HepG2 (cell line): ENCODE measurements around the gene SLC25A45. TPM values are rescaled to one million over a fixed set of nuclear protein-coding genes. Genes with fewer than 3 reads are reported as not detected.
A peak's percentile ranks its signal among the peaks of the same experiment; 100 is the strongest.

Experiments used
- ATAC-seq: fragments of 200-7000 bp; cut with Tn5 transposase; 3 replicates; pipeline ENCODE4 v1.9.1; 2020; ENCODE audit warnings: mild to moderate bottlenecking, moderate library complexity
- BruUV-seq: library from RNA; stranded (reverse); fragments of 400-500 nt; replicated peaks from 2 replicates; lab custom pipeline; 2021; lab: Mats Ljungman, UMichigan
- CTCF ChIA-PET: fragments of 300-600 bp; formaldehyde crosslinking; extraction: SDS; loops from one replicate; lab custom pipeline; 2021; ENCODE audit warnings: low total read pairs, inconsistent platforms, low intra/inter-chr PET ratio; lab: Yijun Ruan, JAX
- POLR2A ChIA-PET: fragments of 350-600 bp; sonication (Branson Sonifier 250); formaldehyde crosslinking; loops from one replicate; lab custom pipeline; 2020; ENCODE audit warnings: antibody characterized with exemption, inconsistent platforms; lab: Yijun Ruan, JAX
- DNase-seq: peaks from one replicate; pipeline ENCODE4 v3.0.0-alpha.2; 2015; ENCODE audit warnings: low spot score
- FAIRE-seq: peaks from 3 replicates; lab custom pipeline; 2011; peaks lifted over from hg19 to GRCh38; lab: Jason Lieb, UNC
- H2AFZ ChIP-seq: one replicate; pipeline ENCODE4 v1.6.1; 2011; ENCODE audit warnings: low read length, inconsistent platforms
- H3K27ac ChIP-seq: fragments of 300-600 bp; 3 replicates; pipeline ENCODE4 v1.8.0; 2011; ENCODE audit warnings: mixed run types, mild to moderate bottlenecking, mixed read lengths, low read length, inconsistent platforms; ENCODE audit not compliant: insufficient read depth; ENCODE audit errors: extremely low read length
- H3K27me3 ChIP-seq, 2 experiments: fragments of 200-600 bp in 1 of 2; 2 replicates in 1 of 2; 3 replicates in 1 of 2; pipeline versions ENCODE4 v1.6.0 to v1.8.0; 2011; ENCODE audit warnings: low read length in 2 of 2, mild to moderate bottlenecking in 2 of 2, moderate library complexity in 2 of 2, inconsistent platforms in 1 of 2; ENCODE audit not compliant: insufficient read depth in 2 of 2, control insufficient read depth in 1 of 2
- H3K36me3 ChIP-seq, 2 experiments: fragments of 200-600 bp in 1 of 2; replicated peaks in 1 of 2; 2 replicates in 1 of 2; 3 replicates in 1 of 2; pipeline versions ENCODE4 v1.5.1 to v1.8.0; 2011; ENCODE audit warnings: low read length in 2 of 2, inconsistent platforms in 1 of 2; ENCODE audit not compliant: insufficient read depth in 2 of 2, control insufficient read depth in 1 of 2
- H3K4me1 ChIP-seq: 2 replicates; pipeline ENCODE4 v1.5.1; 2012; ENCODE audit warnings: low read length, inconsistent platforms; ENCODE audit not compliant: insufficient read depth
- H3K4me2 ChIP-seq: 2 replicates; pipeline ENCODE4 v1.6.0; 2011; ENCODE audit warnings: low read depth, low read length, inconsistent platforms
- H3K4me3 ChIP-seq, 3 experiments: fragments of 200-600 bp in 1 of 3; sonication (generic), shearing (Covaris generic) in 1 of 3; replicated peaks in 1 of 3; 2 replicates each; pipeline ENCODE4 v1.5.1; 2011 to 2016; ENCODE audit warnings: low read length in 3 of 3, inconsistent platforms in 2 of 3, low read depth in 2 of 3, mild to moderate bottlenecking in 2 of 3, control low read depth in 1 of 3, mixed read lengths in 1 of 3; ENCODE audit not compliant: insufficient read depth in 1 of 3
- H3K79me2 ChIP-seq: one replicate; pipeline ENCODE4 v1.6.1; 2011; ENCODE audit warnings: low read length, inconsistent platforms; ENCODE audit not compliant: insufficient read depth
- H3K9ac ChIP-seq: 2 replicates; pipeline ENCODE4 v1.6.0; 2011; ENCODE audit warnings: mild to moderate bottlenecking, low read depth, low read length, inconsistent platforms; ENCODE audit not compliant: insufficient read depth
- H3K9me3 ChIP-seq: 2 replicates; pipeline ENCODE4 v1.5.1; 2012; ENCODE audit warnings: mild to moderate bottlenecking, low read length
- H4K20me1 ChIP-seq: 2 replicates; pipeline ENCODE4 v1.6.0; 2011; ENCODE audit warnings: inconsistent platforms, mild to moderate bottlenecking, low read length, moderate library complexity; ENCODE audit not compliant: insufficient read depth
- BCL6 ChIP-seq: IDR thresholded peaks from 2 replicates; pipeline ENCODE4 v1.6.1; 2016; ENCODE audit warnings: missing genetic modification reagents, missing compliant biosample characterization
- KLF11 ChIP-seq: IDR thresholded peaks from 2 replicates; pipeline ENCODE4 v1.6.1; 2016; ENCODE audit warnings: missing compliant biosample characterization
- KLF12 ChIP-seq: sonication (generic); formaldehyde crosslinking; IDR thresholded peaks from 2 replicates; pipeline ENCODE4 v1.4.0; 2020; ENCODE audit warnings: missing genetic modification reagents, borderline replicate concordance
- MXI1 ChIP-seq: IDR thresholded peaks from 3 replicates; pipeline ENCODE4 v1.6.1; 2012; ENCODE audit warnings: low read depth, low read length, inconsistent platforms, borderline replicate concordance
- NCOA2 ChIP-seq: sonication (generic); formaldehyde crosslinking; IDR thresholded peaks from 2 replicates; pipeline ENCODE4 v1.8.0; 2022; ENCODE audit warnings: inconsistent platforms
- PLSCR1 ChIP-seq: sonication (generic); formaldehyde crosslinking; IDR thresholded peaks from 2 replicates; pipeline ENCODE4 v1.5.0; 2020; ENCODE audit warnings: missing genetic modification reagents, mild to moderate bottlenecking, borderline replicate concordance
- PRPF4 ChIP-seq: fragments of 200-400 bp; formaldehyde crosslinking; IDR thresholded peaks from 2 replicates; pipeline ENCODE4 v1.6.1; 2016; ENCODE audit warnings: low read length, low read depth; ENCODE audit not compliant: poor library complexity, severe bottlenecking
- SMAD3 ChIP-seq: sonication (generic); formaldehyde crosslinking; IDR thresholded peaks from 2 replicates; pipeline ENCODE4 v1.4.0; 2020; ENCODE audit warnings: missing genetic modification reagents
- SP5 ChIP-seq: IDR thresholded peaks from 2 replicates; pipeline ENCODE4 v1.6.1; 2016; ENCODE audit warnings: low read depth, borderline replicate concordance
- ZNF230 ChIP-seq: sonication (generic); formaldehyde crosslinking; IDR thresholded peaks from 2 replicates; pipeline ENCODE4 v1.4.0; 2020; ENCODE audit warnings: mild to moderate bottlenecking, missing genetic modification reagents
- ZNF282 ChIP-seq: fragments of 450-650 bp; IDR thresholded peaks from 2 replicates; pipeline ENCODE4 v1.6.1; 2018; ENCODE audit not compliant: partially characterized antibody
- ZNF687 ChIP-seq: sonication (generic); formaldehyde crosslinking; IDR thresholded peaks from 2 replicates; pipeline ENCODE4 v1.5.1; 2020; ENCODE audit warnings: mild to moderate bottlenecking, missing genetic modification reagents, moderate library complexity
- ZNF720 ChIP-seq: sonication (generic); formaldehyde crosslinking; IDR thresholded peaks from 2 replicates; pipeline ENCODE4 v1.4.0; 2020; ENCODE audit warnings: missing genetic modification reagents
- whole genome bisulfite sequencing: methylation state at CpG from one replicate; pipeline ENCODE4 v1.1.6; 2017; ENCODE audit warnings: low lambda C conversion rate; 5-methylcytosine and 5-hydroxymethylcytosine counted together
- in situ Hi-C: cut with HindIII; loops from 2 replicates; pipeline ENCODE4 v1.10.0; 2017; ENCODE audit warnings: low pct_unique_long_range_greater_than_20kb; ENCODE audit not compliant: extremely low pct_ligation_motif_present
- intact Hi-C: fragments of 100-400 bp; cut with micrococcal nuclease; formaldehyde crosslinking; loops from one replicate; pipeline ENCODE4 v1.10.0; 2022; ENCODE audit not compliant: unreplicated experiment
- polyA plus RNA-seq, 8 experiments: library from polyadenylated mRNA; depleted of rRNA in 3 of 8; stranded (reverse) in 7 of 8; unstranded in 1 of 8; fragments of >200 nt; fragmentation: Illumina TruSeq in 4 of 8; extraction: Trizol in 4 of 8; gene quantifications; 2 replicates each; pipeline versions ENCODE4 v1.2.1 to v1.2.3, GENCODE V29; 2011 to 2016; ENCODE audit warnings: low read depth in 4 of 8, missing spikeins in 1 of 8, mixed read lengths in 1 of 8; ENCODE audit not compliant: insufficient read depth in 1 of 8
- total RNA-seq, 5 experiments: library from RNA; depleted of rRNA; stranded (reverse); fragments of >200 nt; fragmentation: Illumina TruSeq; extraction: Trizol; gene quantifications; 2 replicates each; pipeline ENCODE4 v1.2.3, GENCODE V29; 2016; ENCODE audit warnings: low read depth in 1 of 5
- TF ChIP-seq, protein P1 (sequence below): sonication (generic); formaldehyde crosslinking; IDR thresholded peaks from 2 replicates; pipeline ENCODE4 v1.4.0; 2020; ENCODE audit warnings: missing genetic modification reagents

Gene SLC25A45
- total and polyA plus RNA-seq, 2 of the 13 experiments (the other 11 are each of a cell fraction or from before 2014, with no cell fraction given) = 1.2 to 3.4 TPM

DNA sequence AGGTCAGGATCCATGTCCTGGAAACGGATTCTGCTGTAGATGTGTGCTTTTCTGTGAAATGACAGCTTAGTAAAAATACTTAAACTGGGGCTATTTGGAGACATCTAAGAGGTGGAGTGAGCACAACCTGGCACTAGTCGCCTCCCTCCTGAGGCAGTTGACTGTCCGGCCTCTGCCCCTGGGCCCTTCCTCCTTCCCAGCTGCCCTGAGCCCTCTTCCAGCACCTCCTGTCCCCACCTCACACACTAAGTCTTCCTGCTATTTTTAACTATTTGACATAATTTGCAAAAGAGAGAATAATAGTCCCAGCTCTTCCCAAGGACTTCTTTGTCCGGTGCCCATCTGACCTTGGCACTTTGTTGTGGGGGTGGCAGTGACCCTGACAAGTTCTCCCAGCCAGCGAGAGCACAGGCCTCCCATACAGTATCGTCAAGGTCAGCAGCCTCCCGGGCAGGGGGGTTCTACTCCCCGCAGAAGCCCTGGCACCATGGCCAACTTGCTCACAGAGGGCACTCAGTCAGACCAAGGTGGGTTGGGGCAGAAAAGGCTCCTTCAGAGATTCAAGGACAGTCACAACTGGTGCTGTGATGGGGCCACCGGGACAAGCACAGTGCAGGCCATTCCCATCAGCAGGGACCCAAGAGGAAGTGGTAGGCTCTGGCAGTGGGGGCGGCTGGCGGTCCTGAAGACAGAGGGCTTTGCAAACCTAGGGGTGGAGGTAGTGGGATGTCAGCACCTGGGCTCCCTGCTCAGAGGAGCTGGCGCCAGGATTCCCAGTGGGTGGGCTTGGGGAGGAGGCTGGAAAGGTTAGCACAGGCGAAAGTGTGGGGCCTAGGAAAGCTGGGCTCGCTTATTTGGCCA lies 34.6 kb upstream of the SLC25A45 start:
- Histone ChIP-seq H3K4me3 (peak overlapping the region; percentile 62 to 87 (median 64)), H2AFZ (no peak overlapping the region), H3K4me2 (peak overlapping the region; percentile 99), H3K79me2 (peaks cover 39% of the 10 kb centered on the region), H4K20me1 (no peaks in the 10 kb centered on the region), H3K27me3 (no peaks in the 10 kb centered on the region; a peak in 1 of 5 replicates), H3K9ac (peak overlapping the region; percentile 100), H3K4me1 (peaks cover 67% of the 10 kb centered on the region), H3K36me3 (peaks cover 0 to 3% of the 10 kb centered on the region in 2 experiments; a peak in 1 of 5 replicates), H3K27ac (peak overlapping the region; percentile 100), H3K9me3 (no peaks in the 10 kb centered on the region)
- in situ Hi-C loops = loop anchor here (5.0 kb wide), 1 partner anchor 35 kb away; the partner anchor contains the start of gene SLC25A45
- FAIRE-seq (no peak), DNase-seq (no peak), ATAC-seq (peak; percentile 1)
- intact Hi-C loops = loop anchor here (2.0 to 5.0 kb wide), 4 partner anchors 34 to 95 kb away; partner anchors contain the start of gene SLC25A45
- CTCF ChIA-PET = interaction anchor here (2.1 to 2.7 kb wide), 4 partner anchors 16 to 94 kb away, joined by 9 to 20 read pairs (median 16); no protein-coding TSS in a partner anchor
- BruUV-seq = no TSS peak
- POLR2A ChIA-PET = interaction anchor here (1.0 to 17.8 kb wide), 20 partner anchors 10 to 420 kb away, joined by 3 to 952 read pairs (median 31); partner anchors contain the start of genes BATF2, DPF2, FRMD8 and MALAT1
- WGBS = 2% methylated on average over 14 of the region's 14 CpGs
- TF ChIP-seq KLF11 (CRISPR knock-in tag) (no peak), MXI1 (no peak), KLF12 (CRISPR knock-in tag) (no peak), SP5 (CRISPR knock-in tag) (peak; percentile 43; the same call in 1 of the 2 replicates), ZNF687 (CRISPR knock-in tag) (peak; percentile 20; the same call in 1 of the 2 replicates), ZNF282 (no peak), ZNF230 (CRISPR knock-in tag) (no peak), NCOA2 (CRISPR knock-in tag) (no peak; the same call in none of the 2 replicates), ZNF720 (CRISPR knock-in tag) (no peak), PLSCR1 (CRISPR knock-in tag) (no peak), SMAD3 (CRISPR knock-in tag) (no peak), PRPF4 (no peak), BCL6 (CRISPR knock-in tag) (peak; percentile 27; the same call in 1 of the 2 replicates)
- TF ChIP-seq, protein P1, sequence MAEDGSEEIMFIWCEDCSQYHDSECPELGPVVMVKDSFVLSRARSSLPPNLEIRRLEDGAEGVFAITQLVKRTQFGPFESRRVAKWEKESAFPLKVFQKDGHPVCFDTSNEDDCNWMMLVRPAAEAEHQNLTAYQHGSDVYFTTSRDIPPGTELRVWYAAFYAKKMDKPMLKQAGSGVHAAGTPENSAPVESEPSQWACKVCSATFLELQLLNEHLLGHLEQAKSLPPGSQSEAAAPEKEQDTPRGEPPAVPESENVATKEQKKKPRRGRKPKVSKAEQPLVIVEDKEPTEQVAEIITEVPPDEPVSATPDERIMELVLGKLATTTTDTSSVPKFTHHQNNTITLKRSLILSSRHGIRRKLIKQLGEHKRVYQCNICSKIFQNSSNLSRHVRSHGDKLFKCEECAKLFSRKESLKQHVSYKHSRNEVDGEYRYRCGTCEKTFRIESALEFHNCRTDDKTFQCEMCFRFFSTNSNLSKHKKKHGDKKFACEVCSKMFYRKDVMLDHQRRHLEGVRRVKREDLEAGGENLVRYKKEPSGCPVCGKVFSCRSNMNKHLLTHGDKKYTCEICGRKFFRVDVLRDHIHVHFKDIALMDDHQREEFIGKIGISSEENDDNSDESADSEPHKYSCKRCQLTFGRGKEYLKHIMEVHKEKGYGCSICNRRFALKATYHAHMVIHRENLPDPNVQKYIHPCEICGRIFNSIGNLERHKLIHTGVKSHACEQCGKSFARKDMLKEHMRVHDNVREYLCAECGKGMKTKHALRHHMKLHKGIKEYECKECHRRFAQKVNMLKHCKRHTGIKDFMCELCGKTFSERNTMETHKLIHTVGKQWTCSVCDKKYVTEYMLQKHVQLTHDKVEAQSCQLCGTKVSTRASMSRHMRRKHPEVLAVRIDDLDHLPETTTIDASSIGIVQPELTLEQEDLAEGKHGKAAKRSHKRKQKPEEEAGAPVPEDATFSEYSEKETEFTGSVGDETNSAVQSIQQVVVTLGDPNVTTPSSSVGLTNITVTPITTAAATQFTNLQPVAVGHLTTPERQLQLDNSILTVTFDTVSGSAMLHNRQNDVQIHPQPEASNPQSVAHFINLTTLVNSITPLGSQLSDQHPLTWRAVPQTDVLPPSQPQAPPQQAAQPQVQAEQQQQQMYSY (CRISPR knock-in tag) = 0 out of 2 replicates have a peak, but pooled peaks have one; percentile 10
